Mucosa of stomach (tissue), 1 donor: Measurements from ENCODE around the gene UPF3A.
A peak's percentile ranks its signal among the peaks of the same experiment; 100 is the strongest.

Source experiments
- H3K27me3 ChIP-seq: one replicate; pipeline ENCODE4 v1.7.0; 2013; ENCODE audit warnings: mild to moderate bottlenecking, low read length; ENCODE audit not compliant: control insufficient read depth, insufficient read depth
- H3K36me3 ChIP-seq: one replicate; pipeline ENCODE4 v1.7.0; 2013; ENCODE audit warnings: low read length; ENCODE audit not compliant: control insufficient read depth, insufficient read depth
- H3K4me1 ChIP-seq: one replicate; pipeline ENCODE4 v1.7.0; 2013; ENCODE audit warnings: mild to moderate bottlenecking, low read length; ENCODE audit not compliant: control insufficient read depth, insufficient read depth
- H3K4me3 ChIP-seq: one replicate; pipeline ENCODE4 v1.7.0; 2013; ENCODE audit warnings: low read length
- H3K9ac ChIP-seq: one replicate; pipeline ENCODE4 v1.7.0; 2013; ENCODE audit warnings: mild to moderate bottlenecking, low read length, moderate library complexity
- H3K9me3 ChIP-seq: one replicate; pipeline ENCODE4 v1.7.0; 2013; ENCODE audit warnings: mild to moderate bottlenecking, low read length, moderate library complexity; ENCODE audit not compliant: control insufficient read depth
- donor health status: Pancreatic carcinoma.

UPF3A gene

GRCh38 chr13:114268344-114269280 is 12.8 kb upstream of the UPF3A start:
- Histone ChIP-seq H3K9ac (no peak overlapping the region), H3K9me3 (no peaks in the 10 kb centered on the region), H3K27me3 (no peaks in the 10 kb centered on the region), H3K4me3 (no peak overlapping the region), H3K4me1 (no peaks in the 10 kb centered on the region), H3K36me3 (no peaks in the 10 kb centered on the region)

DNA sequence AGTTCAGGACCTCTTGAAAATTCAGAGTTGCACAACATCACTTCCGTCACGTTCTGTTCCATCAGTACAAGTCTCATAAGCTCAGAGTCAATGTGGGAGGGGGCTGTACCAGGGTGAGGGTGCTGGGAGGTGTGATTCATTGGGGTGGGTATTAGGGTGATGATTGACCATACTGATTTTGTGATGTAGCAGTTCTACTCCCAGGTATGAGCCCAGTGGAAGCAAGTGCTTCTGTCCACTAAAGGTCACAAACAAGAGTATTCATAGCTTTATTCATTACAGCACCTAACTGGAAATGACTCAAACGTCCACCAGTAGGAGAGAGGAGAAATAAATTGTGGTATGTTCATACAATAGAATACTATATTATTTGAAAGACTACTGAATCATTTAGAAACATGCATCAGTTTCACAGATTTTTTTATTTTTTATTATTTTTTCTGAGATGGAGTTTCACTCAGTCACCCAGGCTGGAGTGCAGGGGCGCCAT is 12.1 kb upstream of the UPF3A start:
- no peaks in the 10 kb centered on the region for H3K9me3 ChIP-seq
- no peaks in the 10 kb centered on the region for H3K27me3 ChIP-seq
- H3K36me3 ChIP-seq = no peaks in the 10 kb centered on the region
- no peak overlapping the region for H3K9ac ChIP-seq
- H3K4me3 ChIP-seq = no peak overlapping the region
- H3K4me1 ChIP-seq = no peaks in the 10 kb centered on the region

DNA sequence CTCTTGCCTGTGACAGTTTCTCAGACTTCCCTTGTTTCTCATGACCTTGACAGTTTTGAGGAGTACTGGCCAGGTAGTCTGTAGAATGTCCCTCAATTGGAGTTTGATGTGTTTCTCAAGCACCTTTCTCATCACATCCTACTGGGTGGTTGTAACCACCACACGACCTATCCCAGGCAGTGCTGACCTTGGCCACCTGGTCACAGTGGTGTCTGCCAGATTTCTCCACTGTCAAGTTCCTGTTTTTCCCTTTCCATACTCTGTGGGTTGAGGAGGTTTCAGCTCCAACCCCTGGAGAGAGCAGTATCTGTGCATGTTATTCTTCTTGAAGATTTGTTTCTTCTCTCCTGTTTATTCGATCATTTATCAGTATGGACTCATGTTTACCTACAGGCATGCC is 8.4 kb upstream of the UPF3A start:
- no peaks in the 10 kb centered on the region for H3K36me3 ChIP-seq
- H3K9me3 ChIP-seq = no peaks in the 10 kb centered on the region
- H3K27me3 ChIP-seq = no peaks in the 10 kb centered on the region
- H3K4me1 ChIP-seq = no peaks in the 10 kb centered on the region
- H3K4me3 ChIP-seq = no peak overlapping the region
- no peak overlapping the region for H3K9ac ChIP-seq

- Histone ChIP-seq H3K9ac (no peak overlapping the region), H3K4me3 (no peak overlapping the region), H3K27me3 (no peaks in the 10 kb centered on the region), H3K4me1 (no peaks in the 10 kb centered on the region), H3K9me3 (no peaks in the 10 kb centered on the region), H3K36me3 (no peaks in the 10 kb centered on the region)
Observed at GRCh38 chr13:114275304-114275703, 6.1 kb upstream of the UPF3A start.

- H3K9ac ChIP-seq = no peak overlapping the region
- no peaks in the 10 kb centered on the region for H3K27me3 ChIP-seq
- H3K4me3 ChIP-seq = no peak overlapping the region
- no peaks in the 10 kb centered on the region for H3K9me3 ChIP-seq
- H3K4me1 ChIP-seq = no peaks in the 10 kb centered on the region
- H3K36me3 ChIP-seq = no peaks in the 10 kb centered on the region
Observed at GRCh38 chr13:114279146-114279545, 2.3 kb upstream of the UPF3A start.

- H3K27me3 ChIP-seq = no peaks in the 10 kb centered on the region
- no peak overlapping the region for H3K9ac ChIP-seq
- no peaks in the 10 kb centered on the region for H3K9me3 ChIP-seq
- no peaks in the 10 kb centered on the region for H3K4me1 ChIP-seq
- no peaks in the 10 kb centered on the region for H3K36me3 ChIP-seq
- no peak overlapping the region for H3K4me3 ChIP-seq
Observed at GRCh38 chr13:114279758-114280355, 1.5 kb upstream of the UPF3A start.

DNA sequence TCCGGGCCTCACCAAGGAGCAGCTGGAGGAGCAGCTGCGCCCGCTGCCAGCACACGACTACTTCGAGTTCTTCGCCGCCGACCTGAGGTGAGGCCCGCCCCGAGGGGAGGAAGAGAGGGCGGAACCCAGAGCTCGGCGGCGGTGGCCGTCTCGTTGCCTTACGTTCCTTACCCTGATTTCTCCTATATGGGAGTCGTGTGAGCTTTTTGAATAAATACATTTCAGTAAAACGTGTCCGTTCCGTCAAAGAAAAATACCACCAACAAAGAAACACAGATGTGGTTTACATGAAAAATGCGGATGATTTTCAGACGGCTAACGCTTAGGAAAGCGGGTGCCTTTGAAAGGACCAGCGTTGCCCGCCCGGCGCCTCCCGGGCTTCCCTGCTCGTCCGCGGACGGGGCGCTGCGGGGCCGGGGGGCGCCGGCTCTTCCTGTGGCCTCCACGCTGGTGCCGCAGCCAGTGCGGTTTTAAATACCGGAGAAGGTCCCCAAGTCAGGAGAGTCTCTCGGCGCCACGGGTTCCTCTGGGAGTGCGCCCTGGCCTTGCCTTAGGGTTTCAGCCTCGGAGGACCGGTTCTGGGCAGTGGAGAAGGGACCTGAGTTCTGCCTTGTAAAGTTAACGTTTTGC is 755 bp downstream of the UPF3A start:
- H3K4me3 ChIP-seq = peak overlapping the region; percentile 77
- H3K27me3 ChIP-seq = no peaks in the 10 kb centered on the region
- H3K9me3 ChIP-seq = no peaks in the 10 kb centered on the region
- H3K4me1 ChIP-seq = no peaks in the 10 kb centered on the region
- H3K9ac ChIP-seq = peak overlapping the region; percentile 82
- no peaks in the 10 kb centered on the region for H3K36me3 ChIP-seq

GRCh38 chr13:114283576-114283975 is 2.2 kb downstream of the UPF3A start:
- Histone ChIP-seq H3K36me3 (peaks cover 3% of the 10 kb centered on the region), H3K9ac (peak overlapping the region; percentile 4), H3K4me3 (no peak overlapping the region)

GRCh38 chr13:114284680-114285079 is 3.3 kb downstream of the UPF3A start:
- no peaks in the 10 kb centered on the region for H3K4me1 ChIP-seq
- no peak overlapping the region for H3K9ac ChIP-seq
- H3K27me3 ChIP-seq = no peaks in the 10 kb centered on the region
- no peak overlapping the region for H3K4me3 ChIP-seq
- no peaks in the 10 kb centered on the region for H3K9me3 ChIP-seq
- H3K36me3 ChIP-seq = peaks cover 3% of the 10 kb centered on the region

More at GRCh38 chr13:114283576-114283975, 2.2 kb downstream of the UPF3A start:
- H3K4me1 ChIP-seq = no peaks in the 10 kb centered on the region
- no peaks in the 10 kb centered on the region for H3K27me3 ChIP-seq
- no peaks in the 10 kb centered on the region for H3K9me3 ChIP-seq

DNA sequence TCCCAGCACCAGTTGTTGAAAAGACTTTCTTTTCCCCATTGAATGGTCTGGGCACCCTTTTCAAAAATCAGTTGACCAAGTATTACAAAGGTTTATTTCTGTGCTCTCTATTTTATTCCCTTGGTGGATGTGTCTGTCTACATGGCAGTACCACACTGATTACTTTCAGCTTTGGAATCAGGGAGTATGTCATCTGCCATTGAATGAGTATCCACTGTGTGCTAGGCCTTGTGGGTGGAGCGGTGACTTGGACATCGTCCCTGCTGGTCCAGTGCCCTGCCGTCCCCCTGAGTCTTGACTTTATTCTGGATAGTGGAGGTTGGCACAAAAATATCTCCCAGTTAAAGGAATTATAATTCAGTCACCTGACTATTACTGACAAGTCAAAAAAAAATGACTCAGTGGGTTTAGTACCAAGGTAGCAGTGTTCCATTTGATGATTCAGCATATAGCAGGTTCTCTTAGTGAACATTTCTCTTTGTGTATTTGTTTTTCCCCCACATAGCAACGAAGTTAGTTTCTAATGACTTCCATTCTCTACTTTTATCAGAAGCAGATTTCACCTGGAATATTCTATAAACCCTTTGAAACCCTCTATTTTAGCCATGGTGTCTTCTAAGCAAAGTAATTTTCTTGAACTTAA is 3.9 kb downstream of the UPF3A start:
- H3K36me3 ChIP-seq = peaks cover 3% of the 10 kb centered on the region
- H3K27me3 ChIP-seq = no peaks in the 10 kb centered on the region
- H3K9me3 ChIP-seq = no peaks in the 10 kb centered on the region
- no peaks in the 10 kb centered on the region for H3K4me1 ChIP-seq
- no peak overlapping the region for H3K4me3 ChIP-seq
- H3K9ac ChIP-seq = no peak overlapping the region

DNA sequence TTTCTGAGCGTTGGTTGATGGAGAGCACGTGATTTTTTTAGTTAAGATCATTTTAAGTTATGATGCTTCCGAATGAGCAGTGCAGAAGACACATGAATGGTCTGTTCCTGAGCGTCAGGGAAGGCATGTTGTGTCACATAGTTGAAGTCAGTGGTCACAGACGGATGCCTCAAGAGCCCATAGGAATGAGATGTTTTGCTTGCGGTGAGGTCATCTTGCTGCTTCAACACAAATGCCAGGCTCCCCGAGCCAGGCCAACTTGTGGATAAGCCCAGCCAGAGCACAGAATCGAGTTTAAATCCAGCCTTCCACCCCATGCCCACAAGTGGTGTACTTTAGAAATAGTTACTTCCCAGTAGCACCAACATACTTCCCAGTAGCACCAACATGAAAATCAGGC is 5.4 kb downstream of the UPF3A start:
- H3K4me1 ChIP-seq = no peaks in the 10 kb centered on the region
- H3K36me3 ChIP-seq = peaks cover 3% of the 10 kb centered on the region
- no peak overlapping the region for H3K4me3 ChIP-seq
- no peaks in the 10 kb centered on the region for H3K27me3 ChIP-seq
- no peaks in the 10 kb centered on the region for H3K9me3 ChIP-seq
- no peak overlapping the region for H3K9ac ChIP-seq
